ENCODE measurements around the gene TSPAN14. TPM values are rescaled to one million over a fixed set of nuclear protein-coding genes. Genes with fewer than 3 reads are reported as not detected.

TSPAN14 gene
- total RNA-seq, 1 experiment from 2014 or later, result 46.8 TPM

DNA sequence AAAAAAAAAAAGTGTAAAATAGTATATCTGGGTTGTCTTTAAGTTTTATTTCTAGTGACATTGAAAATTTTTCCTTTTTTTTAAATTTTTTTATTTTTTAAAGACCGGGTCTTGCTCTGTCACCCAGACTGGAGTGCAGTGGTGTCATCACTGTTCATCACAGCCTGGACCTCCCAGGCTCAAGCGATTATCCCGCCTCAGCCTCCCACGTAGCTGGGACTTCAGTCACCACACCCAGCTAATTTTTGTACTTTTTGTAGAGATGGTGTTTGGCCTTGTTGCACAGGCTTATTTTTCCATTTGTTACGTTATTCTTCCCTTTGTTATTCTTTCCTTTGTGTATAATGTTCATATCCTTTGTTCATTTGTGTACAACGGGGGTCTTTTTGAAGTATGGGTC, 30.1 kb downstream of the TSPAN14 start:
- H4K8ac ChIP-seq (replicated peaks; ENCODE audit: insufficient read length, low read depth, low read length), result no peak overlapping the region
- no peak overlapping the region for H3K56ac ChIP-seq (ENCODE audit: insufficient read length, low read depth, low read length)
- no peak overlapping the region for H3K4ac ChIP-seq (ENCODE audit: low read depth, low read length)
- Mint-ChIP-seq H3K27ac (no peak overlapping the region), H3K36me3 (ENCODE audit: insufficient read depth in 1 of 3, low read depth in 3 of 3) (peaks cover 3 to 6% (median 3%) of the 10 kb centered on the region in 3 experiments; a peak in 4 of 7 replicates), H3K27me3 (ENCODE audit: low read depth) (no peaks in the 10 kb centered on the region), H3K9me3 (0 out of 5 replicates have a peak, but pooled peaks cover 0 to 2% of the 10 kb centered on the region in 2 experiments), H3K4me3 (no peak overlapping the region), H3K4me1 (peaks cover 46 to 63% of the 10 kb centered on the region in 2 experiments)
- WGBS (ENCODE audit: extremely low coverage, insufficient read length, low lambda C conversion rate), result no CpG with 5 or more reads among the region's 6 CpGs
- no peak overlapping the region for H2AFZ ChIP-seq (ENCODE audit: low read length)
- no peak overlapping the region for H2BK15ac ChIP-seq (ENCODE audit: low read depth, low read length)
- H3T11ph ChIP-seq (ENCODE audit: low read length), result no peak overlapping the region
- DNase-seq, result no peak
- H3K23me2 ChIP-seq (ENCODE audit: insufficient read length, low read depth, low read length, poor library complexity, severe bottlenecking), result no peaks in the 10 kb centered on the region
- H4K20me1 ChIP-seq (ENCODE audit: control insufficient read depth, insufficient read depth, insufficient read length), result no peaks in the 10 kb centered on the region
- peaks cover 9% of the 10 kb centered on the region; the same call in 1 of the 2 replicates for H3K4me1 ChIP-seq (ENCODE audit: insufficient read depth, low read length)
- no peak overlapping the region for H3K14ac ChIP-seq (ENCODE audit: insufficient read depth, low read length)
- no peak overlapping the region for H3K23ac ChIP-seq (ENCODE audit: insufficient read length, low read depth, low read length)
- no peaks in the 10 kb centered on the region for H3K27me3 ChIP-seq (ENCODE audit: insufficient read depth, low read length)
- no peak overlapping the region for H2BK12ac ChIP-seq (ENCODE audit: insufficient read length, low read depth, low read length)
- peaks cover 14% of the 10 kb centered on the region; the same call in 1 of the 2 replicates for H3K79me2 ChIP-seq (ENCODE audit: insufficient read depth, low read length)
- H2BK120ac ChIP-seq (ENCODE audit: low read depth, low read length, poor library complexity, severe bottlenecking), result no peak overlapping the region
- no peaks in the 10 kb centered on the region for H3K79me1 ChIP-seq (ENCODE audit: insufficient read depth, low read depth, low read length, poor library complexity, severe bottlenecking)
- H2BK5ac ChIP-seq (ENCODE audit: insufficient read length, low read length), result no peak overlapping the region
- no peak overlapping the region for H3K18ac ChIP-seq (ENCODE audit: insufficient read length, low read depth, low read length)
- no peak overlapping the region for H3K27ac ChIP-seq (ENCODE audit: insufficient read length, low read depth, low read length)
- TF ChIP-seq, protein P1, sequence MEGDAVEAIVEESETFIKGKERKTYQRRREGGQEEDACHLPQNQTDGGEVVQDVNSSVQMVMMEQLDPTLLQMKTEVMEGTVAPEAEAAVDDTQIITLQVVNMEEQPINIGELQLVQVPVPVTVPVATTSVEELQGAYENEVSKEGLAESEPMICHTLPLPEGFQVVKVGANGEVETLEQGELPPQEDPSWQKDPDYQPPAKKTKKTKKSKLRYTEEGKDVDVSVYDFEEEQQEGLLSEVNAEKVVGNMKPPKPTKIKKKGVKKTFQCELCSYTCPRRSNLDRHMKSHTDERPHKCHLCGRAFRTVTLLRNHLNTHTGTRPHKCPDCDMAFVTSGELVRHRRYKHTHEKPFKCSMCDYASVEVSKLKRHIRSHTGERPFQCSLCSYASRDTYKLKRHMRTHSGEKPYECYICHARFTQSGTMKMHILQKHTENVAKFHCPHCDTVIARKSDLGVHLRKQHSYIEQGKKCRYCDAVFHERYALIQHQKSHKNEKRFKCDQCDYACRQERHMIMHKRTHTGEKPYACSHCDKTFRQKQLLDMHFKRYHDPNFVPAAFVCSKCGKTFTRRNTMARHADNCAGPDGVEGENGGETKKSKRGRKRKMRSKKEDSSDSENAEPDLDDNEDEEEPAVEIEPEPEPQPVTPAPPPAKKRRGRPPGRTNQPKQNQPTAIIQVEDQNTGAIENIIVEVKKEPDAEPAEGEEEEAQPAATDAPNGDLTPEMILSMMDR (conservative IDR thresholded peaks at IDR 0.05), result no peak
- H2AK5ac ChIP-seq (ENCODE audit: insufficient read length, low read length), result no peak overlapping the region
- no peak overlapping the region for H3K9ac ChIP-seq (ENCODE audit: extremely low read depth, insufficient read length, low read length)
- H4K91ac ChIP-seq (ENCODE audit: insufficient read length, low read depth, low read length), result no peak overlapping the region
- H2BK20ac ChIP-seq (ENCODE audit: low read depth, low read length, poor library complexity, severe bottlenecking), result no peak overlapping the region
- no peak overlapping the region for H4K5ac ChIP-seq (ENCODE audit: insufficient read length, low read depth, low read length)
- H3K9me3 ChIP-seq (ENCODE audit: control insufficient read depth, low read depth, low read length), result no peaks in the 10 kb centered on the region
- no peak overlapping the region for H3K4me2 ChIP-seq (ENCODE audit: insufficient read depth, insufficient read length, low read length)
